ENCODE results near the gene GNB4. TPM values are rescaled to one million over a fixed set of nuclear protein-coding genes. Genes with fewer than 3 reads are reported as not detected.

Gene GNB4
- total RNA-seq, 4 donors from 2014 or later = 18.2 to 110 (median 47.8) TPM

GRCh38 chr3:179432021-179432420 lies 19.2 kb downstream of the GNB4 start:
- Histone ChIP-seq H3K36me3 (no peaks in the 10 kb centered on the region), H3K27ac (no peak overlapping the region), H3K4me3 (no peak overlapping the region), H3K27me3 (no peaks in the 10 kb centered on the region), H3K9me3 (no peaks in the 10 kb centered on the region), H3K4me1 (no peaks in the 10 kb centered on the region)
- intact Hi-C loops (cut with DNase I; ENCODE audit: low total_unique reads) = no loop called here
- TF ChIP-seq POLR2A (IDR thresholded peaks at IDR 0.05) = no peak
- TF ChIP-seq CTCF (IDR thresholded peaks at IDR 0.05) = no peak
- no peak for DNase-seq

GRCh38 chr3:179430277-179430870 lies 20.9 kb downstream of the GNB4 start:
- Histone ChIP-seq H3K27me3 (no peaks in the 10 kb centered on the region), H3K9me3 (no peaks in the 10 kb centered on the region), H3K4me1 (no peaks in the 10 kb centered on the region), H3K4me3 (no peak overlapping the region), H3K36me3 (no peaks in the 10 kb centered on the region), H3K27ac (no peak overlapping the region)
- TF ChIP-seq POLR2A (IDR thresholded peaks at IDR 0.05) (no peak), CTCF (IDR thresholded peaks at IDR 0.05) (no peak)
- intact Hi-C loops (cut with DNase I; ENCODE audit: low total_unique reads) = no loop called here
- DNase-seq = no peak

- Histone ChIP-seq H3K27me3 (no peaks in the 10 kb centered on the region), H3K36me3 (no peaks in the 10 kb centered on the region), H3K4me1 (no peaks in the 10 kb centered on the region), H3K27ac (no peak overlapping the region), H3K4me3 (no peak overlapping the region), H3K9me3 (no peaks in the 10 kb centered on the region)
- intact Hi-C loops (cut with DNase I; ENCODE audit: low total_unique reads) = no loop called here
- TF ChIP-seq POLR2A (IDR thresholded peaks at IDR 0.05) (no peak), CTCF (IDR thresholded peaks at IDR 0.05) (no peak)
- no peak for DNase-seq
Observed at GRCh38 chr3:179428876-179429548, 22.3 kb downstream of the GNB4 start.

- no peak for DNase-seq
- H3K4me1 ChIP-seq = no peaks in the 10 kb centered on the region
- no peaks in the 10 kb centered on the region for H3K9me3 ChIP-seq
- H3K27ac ChIP-seq = no peak overlapping the region
- intact Hi-C loops (cut with DNase I; ENCODE audit: low total_unique reads) = no loop called here
- no peaks in the 10 kb centered on the region for H3K36me3 ChIP-seq
- H3K27me3 ChIP-seq = no peaks in the 10 kb centered on the region
- no peak for TF ChIP-seq POLR2A (IDR thresholded peaks at IDR 0.05)
- no peak for TF ChIP-seq CTCF (IDR thresholded peaks at IDR 0.05)
- H3K4me3 ChIP-seq = no peak overlapping the region
Observed at GRCh38 chr3:179425075-179425474, 26.2 kb downstream of the GNB4 start.

- H3K27ac ChIP-seq = no peak overlapping the region
Observed at GRCh38 chr3:179421500-179421899, 29.8 kb downstream of the GNB4 start.

More at GRCh38 chr3:179421500-179421899, 29.8 kb downstream of the GNB4 start:
- intact Hi-C loops (cut with DNase I; ENCODE audit: low total_unique reads) = no loop called here
- H3K9me3 ChIP-seq = no peaks in the 10 kb centered on the region
- TF ChIP-seq CTCF (IDR thresholded peaks at IDR 0.05) = peak in 2 of 4 experiments; percentile 22 to 30
- no peak for TF ChIP-seq POLR2A (IDR thresholded peaks at IDR 0.05)
- no peaks in the 10 kb centered on the region for H3K4me1 ChIP-seq
- H3K4me3 ChIP-seq = no peak overlapping the region
- DNase-seq = no peak
- no peaks in the 10 kb centered on the region for H3K36me3 ChIP-seq
- H3K27me3 ChIP-seq = no peaks in the 10 kb centered on the region
